Right atrium auricular region (tissue), 2 donors: ENCODE data around the gene MAGI1. TPM values are rescaled to one million over a fixed set of nuclear protein-coding genes. Genes with fewer than 3 reads are reported as not detected.
"Not testable (repeated sequence)": the region's sequence is repeated elsewhere in the genome, so short reads cannot be mapped to it uniquely, and the experiment has no call there.

ENCODE experiments used
- DNase-seq: peaks from one replicate; pipeline ENCODE4 v3.0.0-alpha.2; 2019; ENCODE audit warnings: low spot score
- H3K27ac ChIP-seq, 2 donors: fragments of 200-600 bp; sonication (generic); 1 replicate in 1 of 2; 2 replicates in 1 of 2; pipeline ENCODE4 v1.5.1; 2016 to 2019
- H3K27me3 ChIP-seq, 2 donors: fragments of 200-600 bp; sonication (generic); one replicate each; pipeline versions ENCODE4 v1.5.1 to v1.6.0; 2017 to 2019
- H3K36me3 ChIP-seq: fragments of 200-600 bp; sonication (generic); one replicate; pipeline ENCODE4 v1.5.1; 2016
- H3K4me1 ChIP-seq, 2 donors: fragments of 200-600 bp; sonication (generic); one replicate each; pipeline versions ENCODE4 v1.5.1 to v1.6.0; 2017 to 2019
- H3K4me3 ChIP-seq, 2 donors: fragments of 200-600 bp; sonication (generic); 1 replicate in 1 of 2; 2 replicates in 1 of 2; pipeline ENCODE4 v1.5.1; 2017 to 2019; ENCODE audit warnings: mild to moderate bottlenecking in 1 of 2, moderate library complexity in 1 of 2
- H3K9me3 ChIP-seq, 2 donors: fragments of 200-600 bp; sonication (generic); one replicate each; pipeline ENCODE4 v1.5.1; 2019
- CTCF ChIP-seq, 2 donors: fragments of 200-600 bp; sonication (generic); IDR thresholded peaks; one replicate each; pipeline ENCODE4 v1.5.1; 2019; ENCODE audit warnings: antibody characterized with exemption in 2 of 2
- total RNA-seq, 2 donors: library from RNA; depleted of rRNA; stranded (reverse); fragments of >200 nt; gene quantifications; one replicate each; pipeline ENCODE4 v1.1.0, GENCODE V29; 2016

The MAGI1 gene
- total RNA-seq, 2 donors from 2014 or later = 28.5 to 34.8 TPM

- Histone ChIP-seq H3K27ac (no peak overlapping the region), H3K4me3 (no peak overlapping the region), H3K27me3 (no peaks in the 10 kb centered on the region), H3K9me3 (no peaks in the 10 kb centered on the region), H3K4me1 (peaks cover 0 to 27% of the 10 kb centered on the region in 2 donors), H3K36me3 (no peaks in the 10 kb centered on the region)
- DNase-seq = no peak
- no peak for TF ChIP-seq CTCF (IDR thresholded peaks at IDR 0.05)
These were observed 308.7 kb downstream of the MAGI1 start for GRCh38 chr3:65729973-65730372.

GRCh38 chr3:65729555-65729954 lies 309.2 kb downstream of the MAGI1 start:
- no peak for DNase-seq
- no peak overlapping the region for H3K4me3 ChIP-seq
- no peak for TF ChIP-seq CTCF (IDR thresholded peaks at IDR 0.05)
- H3K4me1 ChIP-seq = peaks cover 0 to 27% of the 10 kb centered on the region in 2 donors
- H3K36me3 ChIP-seq = no peaks in the 10 kb centered on the region
- no peak overlapping the region for H3K27ac ChIP-seq
- no peaks in the 10 kb centered on the region for H3K9me3 ChIP-seq
- H3K27me3 ChIP-seq = no peaks in the 10 kb centered on the region

- H3K27ac ChIP-seq = no peak overlapping the region
These were observed 310.6 kb downstream of the MAGI1 start for GRCh38 chr3:65728138-65728537.

GRCh38 chr3:65723985-65724384 lies 314.7 kb downstream of the MAGI1 start:
- Histone ChIP-seq H3K27me3 (no peaks in the 10 kb centered on the region), H3K9me3 (no peaks in the 10 kb centered on the region), H3K4me1 (peaks cover 0 to 11% of the 10 kb centered on the region in 2 donors), H3K27ac (no peak overlapping the region), H3K4me3 (no peak overlapping the region), H3K36me3 (no peaks in the 10 kb centered on the region)
- TF ChIP-seq CTCF (IDR thresholded peaks at IDR 0.05) = no peak
- no peak for DNase-seq

More at GRCh38 chr3:65728138-65728537, 310.6 kb downstream of the MAGI1 start:
- no peaks in the 10 kb centered on the region for H3K36me3 ChIP-seq
- no peak for TF ChIP-seq CTCF (IDR thresholded peaks at IDR 0.05)
- H3K27me3 ChIP-seq = no peaks in the 10 kb centered on the region
- H3K9me3 ChIP-seq = no peaks in the 10 kb centered on the region
- peaks cover 0 to 27% of the 10 kb centered on the region in 2 donors for H3K4me1 ChIP-seq
- no peak overlapping the region for H3K4me3 ChIP-seq
- no peak for DNase-seq

GRCh38 chr3:65723011-65723410 lies 315.7 kb downstream of the MAGI1 start:
- Histone ChIP-seq H3K27ac (no peak overlapping the region), H3K9me3 (no peaks in the 10 kb centered on the region), H3K36me3 (no peaks in the 10 kb centered on the region), H3K4me3 (no peak overlapping the region), H3K27me3 (no peaks in the 10 kb centered on the region), H3K4me1 (peaks cover 0 to 2% of the 10 kb centered on the region in 2 donors)
- no peak for DNase-seq
- no peak for TF ChIP-seq CTCF (IDR thresholded peaks at IDR 0.05)

GRCh38 chr3:65720989-65721737 lies 317.6 kb downstream of the MAGI1 start:
- DNase-seq = no peak
- no peak overlapping the region for H3K4me3 ChIP-seq
- H3K36me3 ChIP-seq = no peaks in the 10 kb centered on the region
- no peak overlapping the region for H3K27ac ChIP-seq
- H3K4me1 ChIP-seq = no peaks in the 10 kb centered on the region
- no peaks in the 10 kb centered on the region for H3K9me3 ChIP-seq
- TF ChIP-seq CTCF (IDR thresholded peaks at IDR 0.05) = no peak
- no peaks in the 10 kb centered on the region for H3K27me3 ChIP-seq

- not testable (repeated sequence) for H3K36me3 ChIP-seq, DNase-seq, H3K27ac ChIP-seq, H3K27me3 ChIP-seq, H3K9me3 ChIP-seq, H3K4me3 ChIP-seq
- H3K4me1 ChIP-seq = peaks cover 0 to 11% of the 10 kb centered on the region in 2 donors
These were observed 319.1 kb downstream of the MAGI1 start for GRCh38 chr3:65719639-65720038.
